GM13976 (cell line): ENCODE data around the gene FBXW5.

Source experiments
- DNase-seq: peaks from one replicate; pipeline ENCODE4 v3.0.0; 2012; ENCODE audit warnings: low spot score
- CTCF ChIP-seq: IDR thresholded peaks from 2 replicates; pipeline ENCODE4 v1.5.1; 2012; ENCODE audit warnings: borderline replicate concordance, mild to moderate bottlenecking; ENCODE audit not compliant: insufficient read depth; ENCODE audit errors: extremely low read depth, missing control alignments, control extremely low read depth
- in situ Hi-C: fragments of 300-500 bp; cut with MboI; formaldehyde crosslinking; loops from one replicate; pipeline ENCODE4 v1.12.0; 2022; ENCODE audit warnings: low sequenced_read_pairs, mixed read lengths, inconsistent platforms; ENCODE audit not compliant: unreplicated experiment

FBXW5 gene

GRCh38 chr9:136941231-136942111 lies 3.1 kb downstream of the FBXW5 start:
- no peak for TF ChIP-seq CTCF
- in situ Hi-C loops: no loop called here
- no peak for DNase-seq

- in situ Hi-C loops: no loop called here
- DNase-seq: no peak
- no peak for TF ChIP-seq CTCF
Observed at GRCh38 chr9:136940526-136941230, 3.9 kb downstream of the FBXW5 start.

GRCh38 chr9:136939996-136940525 lies 4.5 kb downstream of the FBXW5 start:
- DNase-seq: no peak
- no peak for TF ChIP-seq CTCF
- in situ Hi-C loops: no loop called here

DNA sequence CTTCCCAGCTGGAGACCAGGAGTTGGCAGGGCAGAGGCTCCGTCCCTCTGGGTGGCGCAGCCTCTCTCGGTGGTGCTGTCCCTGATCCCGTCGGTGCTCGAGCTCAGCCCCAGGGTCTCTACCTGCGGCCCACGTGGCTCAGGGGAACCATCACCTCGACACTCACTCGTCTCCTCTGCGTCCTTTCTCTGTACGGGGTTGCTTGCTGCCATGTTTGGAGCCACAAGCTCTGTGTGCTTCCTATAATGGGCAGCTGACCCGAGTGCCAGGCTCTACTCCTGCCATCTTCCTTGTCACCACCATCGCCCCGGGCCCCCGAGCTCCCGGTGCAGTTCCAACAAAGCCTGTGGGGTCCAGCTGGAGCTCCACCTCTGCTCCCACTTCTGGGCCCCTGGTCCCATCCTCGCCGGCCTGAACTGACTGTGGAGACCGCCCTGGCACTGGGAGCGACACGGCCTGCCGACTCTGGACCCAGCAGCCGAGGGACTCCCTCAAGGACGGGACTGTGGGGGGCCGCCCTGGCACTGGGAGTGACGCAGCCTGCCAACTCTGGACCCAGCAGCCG lies 5.0 kb downstream of the FBXW5 start:
- in situ Hi-C loops: no loop called here
- DNase-seq: no peak
- TF ChIP-seq CTCF: no peak

DNA sequence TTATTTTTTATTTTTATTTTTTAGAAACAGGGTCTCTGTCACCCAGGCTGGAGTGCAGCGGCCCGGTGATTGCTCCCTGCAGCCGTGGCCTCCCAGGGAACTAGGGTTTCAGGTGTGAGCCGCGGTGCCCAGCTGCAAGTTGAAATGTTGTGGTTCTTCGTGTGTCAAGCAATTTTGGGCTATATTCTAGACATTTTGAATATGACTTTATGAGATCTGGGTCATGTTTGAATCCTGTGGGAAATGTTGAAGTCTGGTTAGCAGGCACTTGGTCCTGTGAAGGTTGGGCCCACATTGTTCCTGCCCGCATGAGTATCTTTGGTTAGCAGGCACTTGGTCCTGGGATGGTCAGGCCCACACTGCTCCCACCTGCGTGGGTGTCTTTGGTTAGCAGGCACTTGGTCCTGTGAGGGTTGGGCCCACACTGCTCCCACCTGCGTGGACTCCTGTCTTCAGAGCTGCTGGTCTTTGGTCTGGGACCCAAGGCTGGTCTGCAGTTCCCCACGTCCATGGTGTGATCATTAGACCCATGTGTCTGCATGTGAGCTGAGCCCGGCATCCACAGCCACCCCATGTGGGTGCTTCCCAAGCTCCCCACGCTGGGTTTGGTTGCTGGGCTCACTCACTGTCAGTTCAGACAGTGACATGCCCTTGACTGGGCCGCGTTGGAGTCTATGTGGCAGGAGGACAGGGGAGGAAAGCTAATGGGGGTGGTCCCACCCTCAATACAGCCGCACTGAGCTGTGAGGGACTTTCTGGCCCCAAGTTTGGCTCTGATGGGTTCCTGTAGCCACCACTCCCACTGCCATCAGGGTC lies 7.1 kb downstream of the FBXW5 start:
- TF ChIP-seq CTCF: no peak
- in situ Hi-C loops: no loop called here
- DNase-seq: no peak
